MM.1S (cell line): ENCODE results near the gene ADAM15.

Experiments used
- DNase-seq: peaks from one replicate; pipeline ENCODE4 v3.0.0-alpha.2; 2015
- H2AFZ ChIP-seq: fragments of 300-600 bp; sonication (generic); 2 replicates; pipeline ENCODE4 v1.6.0; 2016; ENCODE audit warnings: antibody characterized with exemption, low read length
- H3F3A ChIP-seq: fragments of 300-600 bp; sonication (generic); 2 replicates; pipeline ENCODE4 v1.6.1; 2016; ENCODE audit warnings: mild to moderate bottlenecking, antibody characterized with exemption, low read length, moderate library complexity, mixed read lengths; ENCODE audit not compliant: insufficient read depth
- H3K27ac ChIP-seq: fragments of 300-600 bp; sonication (generic); 2 replicates; pipeline ENCODE4 v1.5.1; 2016; ENCODE audit warnings: mild to moderate bottlenecking, low read length
- H3K27me3 ChIP-seq: fragments of 300-600 bp; sonication (generic); replicated peaks from 2 replicates; pipeline ENCODE4 v1.6.0; 2016; ENCODE audit warnings: low read length; ENCODE audit not compliant: insufficient read depth
- H3K36me3 ChIP-seq: fragments of 300-600 bp; sonication (generic); replicated peaks from 2 replicates; pipeline ENCODE4 v1.6.1; 2016; ENCODE audit warnings: mild to moderate bottlenecking, low read length, mixed read lengths; ENCODE audit not compliant: insufficient read depth
- H3K4me1 ChIP-seq: fragments of 300-600 bp; sonication (generic); 2 replicates; pipeline ENCODE4 v1.6.1; 2016; ENCODE audit warnings: low read length, mixed read lengths
- H3K4me2 ChIP-seq: fragments of 300-600 bp; sonication (generic); 2 replicates; pipeline ENCODE4 v1.6.0; 2016; ENCODE audit warnings: low read depth, low read length
- H3K4me3 ChIP-seq: fragments of 300-600 bp; sonication (generic); 2 replicates; pipeline ENCODE4 v1.5.1; 2016; ENCODE audit warnings: low read length, mixed read lengths
- H3K79me2 ChIP-seq: fragments of 300-600 bp; sonication (generic); 2 replicates; pipeline ENCODE4 v1.6.1; 2016; ENCODE audit warnings: mixed run types, low read length, mixed read lengths
- H3K9ac ChIP-seq: fragments of 300-600 bp; sonication (generic); 2 replicates; pipeline ENCODE4 v1.6.1; 2016; ENCODE audit warnings: low read length, mixed read lengths
- H3K9me2 ChIP-seq: fragments of 300-600 bp; sonication (generic); replicated peaks from 2 replicates; pipeline ENCODE4 v1.6.1; 2016; ENCODE audit warnings: mild to moderate bottlenecking, low read length, mixed read lengths; ENCODE audit not compliant: insufficient read depth
- H3K9me3 ChIP-seq: fragments of 300-600 bp; sonication (generic); replicated peaks from 2 replicates; pipeline ENCODE4 v1.6.1; 2016; ENCODE audit warnings: mild to moderate bottlenecking, low read length, mixed read lengths; ENCODE audit not compliant: insufficient read depth
- H4K20me1 ChIP-seq: fragments of 300-600 bp; sonication (generic); 2 replicates; pipeline ENCODE4 v1.6.1; 2016; ENCODE audit warnings: mild to moderate bottlenecking, low read length, moderate library complexity, mixed read lengths; ENCODE audit not compliant: insufficient read depth
- EZH2 ChIP-seq: fragments of 300-600 bp; sonication (generic); optimal IDR thresholded peaks from 2 replicates; pipeline ENCODE3; 2017; ENCODE audit warnings: low read depth, mild to moderate bottlenecking, antibody characterized with exemption, low read length, mixed read lengths
- EZH2phosphoT487 ChIP-seq: fragments of 300-600 bp; sonication (generic); IDR thresholded peaks from 2 replicates; pipeline ENCODE4 v1.6.1; 2018; ENCODE audit warnings: antibody characterized with exemption, low read length
- TF ChIP-seq, protein P1 (sequence below): fragments of 300-600 bp; sonication (generic); IDR thresholded peaks from 2 replicates; pipeline ENCODE4 v1.5.1; 2016; ENCODE audit warnings: antibody characterized with exemption, low read length, mixed read lengths

The ADAM15 gene

GRCh38 chr1:155009742-155010141, 41.4 kb upstream of the ADAM15 start:
- Histone ChIP-seq H3K4me1 (peaks cover 16% of the 10 kb centered on the region), H4K20me1 (no peaks in the 10 kb centered on the region), H3K27ac (no peak overlapping the region), H3K4me3 (no peak overlapping the region), H3K79me2 (peaks cover 76% of the 10 kb centered on the region), H3K9me3 (no peaks in the 10 kb centered on the region), H3K4me2 (no peak overlapping the region), H3K36me3 (no peaks in the 10 kb centered on the region; the same call in 1 of the 2 replicates), H3F3A (peaks cover 20% of the 10 kb centered on the region), H2AFZ (no peak overlapping the region), H3K9ac (no peak overlapping the region), H3K9me2 (no peaks in the 10 kb centered on the region), H3K27me3 (no peaks in the 10 kb centered on the region)
- TF ChIP-seq EZH2 = no peak
- TF ChIP-seq EZH2phosphoT487 = no peak
- TF ChIP-seq, protein P1, sequence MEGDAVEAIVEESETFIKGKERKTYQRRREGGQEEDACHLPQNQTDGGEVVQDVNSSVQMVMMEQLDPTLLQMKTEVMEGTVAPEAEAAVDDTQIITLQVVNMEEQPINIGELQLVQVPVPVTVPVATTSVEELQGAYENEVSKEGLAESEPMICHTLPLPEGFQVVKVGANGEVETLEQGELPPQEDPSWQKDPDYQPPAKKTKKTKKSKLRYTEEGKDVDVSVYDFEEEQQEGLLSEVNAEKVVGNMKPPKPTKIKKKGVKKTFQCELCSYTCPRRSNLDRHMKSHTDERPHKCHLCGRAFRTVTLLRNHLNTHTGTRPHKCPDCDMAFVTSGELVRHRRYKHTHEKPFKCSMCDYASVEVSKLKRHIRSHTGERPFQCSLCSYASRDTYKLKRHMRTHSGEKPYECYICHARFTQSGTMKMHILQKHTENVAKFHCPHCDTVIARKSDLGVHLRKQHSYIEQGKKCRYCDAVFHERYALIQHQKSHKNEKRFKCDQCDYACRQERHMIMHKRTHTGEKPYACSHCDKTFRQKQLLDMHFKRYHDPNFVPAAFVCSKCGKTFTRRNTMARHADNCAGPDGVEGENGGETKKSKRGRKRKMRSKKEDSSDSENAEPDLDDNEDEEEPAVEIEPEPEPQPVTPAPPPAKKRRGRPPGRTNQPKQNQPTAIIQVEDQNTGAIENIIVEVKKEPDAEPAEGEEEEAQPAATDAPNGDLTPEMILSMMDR = no peak
- DNase-seq = no peak

- H4K20me1 ChIP-seq = no peaks in the 10 kb centered on the region
- peaks cover 19% of the 10 kb centered on the region for H3F3A ChIP-seq
- H3K4me2 ChIP-seq = no peak overlapping the region
- no peak overlapping the region for H3K9ac ChIP-seq
- H3K9me3 ChIP-seq = no peaks in the 10 kb centered on the region
- no peaks in the 10 kb centered on the region; the same call in 1 of the 2 replicates for H3K36me3 ChIP-seq
- H3K79me2 ChIP-seq = peaks cover 70% of the 10 kb centered on the region
- H3K9me2 ChIP-seq = no peaks in the 10 kb centered on the region
- TF ChIP-seq, protein P1 = no peak
- TF ChIP-seq EZH2phosphoT487 (no peak), EZH2 (no peak)
- no peak overlapping the region for H2AFZ ChIP-seq
- no peak for DNase-seq
- no peak overlapping the region for H3K27ac ChIP-seq
- H3K4me3 ChIP-seq = no peak overlapping the region
- no peaks in the 10 kb centered on the region for H3K27me3 ChIP-seq
- peaks cover 15% of the 10 kb centered on the region for H3K4me1 ChIP-seq
Measured at GRCh38 chr1:155010211-155010918, 40.8 kb upstream of the ADAM15 start.

GRCh38 chr1:155011004-155011416, 40.1 kb upstream of the ADAM15 start:
- Histone ChIP-seq H3K4me3 (no peak overlapping the region), H4K20me1 (no peaks in the 10 kb centered on the region), H3K9me2 (no peaks in the 10 kb centered on the region), H3K27me3 (no peaks in the 10 kb centered on the region), H3K9me3 (no peaks in the 10 kb centered on the region), H3K27ac (no peak overlapping the region), H3K4me1 (peaks cover 15% of the 10 kb centered on the region), H3K79me2 (peaks cover 64% of the 10 kb centered on the region), H3F3A (peaks cover 19% of the 10 kb centered on the region), H3K36me3 (no peaks in the 10 kb centered on the region; the same call in 1 of the 2 replicates), H3K9ac (no peak overlapping the region), H3K4me2 (no peak overlapping the region), H2AFZ (no peak overlapping the region)
- DNase-seq = no peak
- TF ChIP-seq, protein P1 = no peak
- no peak for TF ChIP-seq EZH2
- no peak for TF ChIP-seq EZH2phosphoT487
